HEK293T (cell line): ENCODE data around the gene TMEM165.

Experiments
- BHLHE40 ChIP-seq: fragments of 450-650 bp; IDR thresholded peaks from 2 replicates; pipeline ENCODE4 v1.6.1; 2016; ENCODE audit warnings: mild to moderate bottlenecking, moderate library complexity, borderline replicate concordance
- CTBP1 ChIP-seq: fragments of 450-650 bp; IDR thresholded peaks from 2 replicates; pipeline ENCODE4 v1.6.1; 2016; ENCODE audit warnings: borderline replicate concordance
- FOXK2 ChIP-seq: fragments of 450-650 bp; IDR thresholded peaks from 2 replicates; pipeline ENCODE4 v1.6.1; 2016; ENCODE audit warnings: mild to moderate bottlenecking
- HDGF ChIP-seq: fragments of 450-650 bp; IDR thresholded peaks from 2 replicates; pipeline ENCODE4 v1.6.1; 2017; ENCODE audit warnings: antibody characterized with exemption, borderline replicate concordance
- L3MBTL2 ChIP-seq: fragments of 450-650 bp; conservative IDR thresholded peaks from 2 replicates; pipeline ENCODE4 v1.6.1; 2016; ENCODE audit warnings: mild to moderate bottlenecking
- NFRKB ChIP-seq: fragments of 450-650 bp; IDR thresholded peaks from 2 replicates; pipeline ENCODE4 v1.6.1; 2016; ENCODE audit warnings: mild to moderate bottlenecking, moderate library complexity
- SP1 ChIP-seq: fragments of 450-650 bp; IDR thresholded peaks from 2 replicates; pipeline ENCODE4 v1.6.1; 2017
- SUZ12 ChIP-seq: fragments of 450-650 bp; IDR thresholded peaks from 2 replicates; pipeline ENCODE4 v1.6.1; 2016; ENCODE audit warnings: mild to moderate bottlenecking
- TARDBP ChIP-seq: fragments of 450-650 bp; IDR thresholded peaks from 2 replicates; pipeline ENCODE4 v1.6.1; 2016

GRCh38 chr4:55397520-55398321, 2.0 kb downstream of the TMEM165 start:
- no peak for TF ChIP-seq FOXK2
- TF ChIP-seq SP1 = no peak
- no peak for TF ChIP-seq L3MBTL2
- TF ChIP-seq BHLHE40 = no peak
- TF ChIP-seq TARDBP = no peak
- TF ChIP-seq NFRKB = no peak
- TF ChIP-seq CTBP1 = no peak
- no peak for TF ChIP-seq HDGF
- no peak for TF ChIP-seq SUZ12
